Retinal pigment epithelial cell (primary cell): Measurements from ENCODE around the gene SCN1A.

ENCODE experiments used
- DNase-seq: peaks from one replicate; pipeline ENCODE4 v3.0.0-alpha.2; 2010; ENCODE audit warnings: low read depth
- H3K4me3 ChIP-seq: 2 replicates; pipeline ENCODE4 v1.5.1; 2011; ENCODE audit warnings: mild to moderate bottlenecking, low read length, control low read depth, moderate library complexity
- CTCF ChIP-seq: conservative IDR thresholded peaks from 2 replicates; pipeline ENCODE4 v1.5.1; 2011; ENCODE audit warnings: low read depth, low read length, control low read depth, inconsistent platforms

The SCN1A gene

GRCh38 chr2:166125557-166125956, 2.3 kb downstream of the SCN1A start:
- TF ChIP-seq CTCF, result no peak
- H3K4me3 ChIP-seq, result no peak overlapping the region
- no peak for DNase-seq

- DNase-seq, result no peak
- TF ChIP-seq CTCF, result no peak
These were observed 9.6 kb downstream of the SCN1A start for GRCh38 chr2:166118180-166118579.

GRCh38 chr2:166117491-166117890, 10.3 kb downstream of the SCN1A start:
- no peak for DNase-seq
- no peak for TF ChIP-seq CTCF
- no peak overlapping the region for H3K4me3 ChIP-seq

More at GRCh38 chr2:166118180-166118579, 9.6 kb downstream of the SCN1A start:
- H3K4me3 ChIP-seq, result no peak overlapping the region

- no peak overlapping the region for H3K4me3 ChIP-seq
- no peak for TF ChIP-seq CTCF
- DNase-seq, result no peak
These were observed 12.2 kb downstream of the SCN1A start for GRCh38 chr2:166115589-166115988.

- DNase-seq, result peak; percentile 42
- no peak for TF ChIP-seq CTCF
- H3K4me3 ChIP-seq, result no peak overlapping the region
These were observed 15.6 kb downstream of the SCN1A start for GRCh38 chr2:166112193-166112605.

- peak; percentile 71 for TF ChIP-seq CTCF
- no peak overlapping the region for H3K4me3 ChIP-seq
- no peak for DNase-seq
These were observed 21.3 kb downstream of the SCN1A start for GRCh38 chr2:166106431-166107015.

- H3K4me3 ChIP-seq, result no peak overlapping the region
- TF ChIP-seq CTCF, result no peak
- no peak for DNase-seq
These were observed 23.0 kb downstream of the SCN1A start for GRCh38 chr2:166104773-166105172.
